ENCODE measurements around the gene COL20A1. TPM values are rescaled to one million over a fixed set of nuclear protein-coding genes. Genes with fewer than 3 reads are reported as not detected.

COL20A1 gene
- total RNA-seq (2021; ENCODE audit: unreplicated experiment) (0.23 TPM), Bru-seq, nascent RNA (percentile 17 among the genes with signal in this experiment), BruChase-seq, experiment 1, labeled RNA remaining after a 2-hour chase (percentile 19 among the genes with signal in this experiment), BruChase-seq, experiment 2, labeled RNA remaining after a 6-hour chase (percentile 23 among the genes with signal in this experiment)
- polyA plus RNA-seq (2012; ENCODE audit: insufficient read length), result not detected
- long read RNA-seq, result 0 reads

DNA sequence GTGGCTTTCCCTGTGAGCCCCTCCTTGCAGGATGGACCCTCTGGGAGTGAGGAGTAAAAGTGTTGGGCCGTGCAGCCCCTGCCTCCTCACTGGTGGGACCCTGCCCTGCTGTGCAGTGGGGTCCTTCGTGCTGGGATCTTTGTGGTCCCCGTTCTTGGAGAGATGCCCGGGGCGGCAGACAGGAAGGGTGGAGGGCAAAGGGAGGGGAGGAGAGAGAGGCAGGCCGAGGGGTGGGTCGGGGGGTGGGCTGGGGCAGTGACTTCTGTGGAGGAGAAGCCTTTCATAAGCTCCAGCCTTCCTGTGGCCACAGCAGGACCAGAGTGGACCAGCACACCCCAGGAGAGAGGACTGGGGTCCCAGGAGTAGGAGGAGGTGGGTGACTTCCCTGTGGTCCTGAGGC, at the start of gene COL20A1:
COL20A1 (plus strand) TSS at position 283 of the 400 bp plus-strand sequence. CDS start 1,922 bp downstream, outside the sequence.
- in situ Hi-C loops (cut with HindIII; ENCODE audit: low pct_unique_long_range_greater_than_20kb, low sequenced_read_pairs), result loop anchor here (25.0 kb wide), 1 partner anchor 94 kb away; no protein-coding TSS in a partner anchor
- no peaks in the 10 kb centered on the region for H3K27me3 ChIP-seq (ENCODE audit: control insufficient read depth, insufficient read depth, low read length)
- ChIA-PET POLR2A (no interaction called here), CTCF (no interaction called here)
- TF ChIP-seq SIN3A (IDR thresholded peaks at IDR 0.05; ENCODE audit: borderline replicate concordance, insufficient read depth, low read depth, low read length) (no peak), POLR2AphosphoS5 (IDR thresholded peaks at IDR 0.05; ENCODE audit: low read depth, low read length) (no peak)
- TF ChIP-seq, protein P1, sequence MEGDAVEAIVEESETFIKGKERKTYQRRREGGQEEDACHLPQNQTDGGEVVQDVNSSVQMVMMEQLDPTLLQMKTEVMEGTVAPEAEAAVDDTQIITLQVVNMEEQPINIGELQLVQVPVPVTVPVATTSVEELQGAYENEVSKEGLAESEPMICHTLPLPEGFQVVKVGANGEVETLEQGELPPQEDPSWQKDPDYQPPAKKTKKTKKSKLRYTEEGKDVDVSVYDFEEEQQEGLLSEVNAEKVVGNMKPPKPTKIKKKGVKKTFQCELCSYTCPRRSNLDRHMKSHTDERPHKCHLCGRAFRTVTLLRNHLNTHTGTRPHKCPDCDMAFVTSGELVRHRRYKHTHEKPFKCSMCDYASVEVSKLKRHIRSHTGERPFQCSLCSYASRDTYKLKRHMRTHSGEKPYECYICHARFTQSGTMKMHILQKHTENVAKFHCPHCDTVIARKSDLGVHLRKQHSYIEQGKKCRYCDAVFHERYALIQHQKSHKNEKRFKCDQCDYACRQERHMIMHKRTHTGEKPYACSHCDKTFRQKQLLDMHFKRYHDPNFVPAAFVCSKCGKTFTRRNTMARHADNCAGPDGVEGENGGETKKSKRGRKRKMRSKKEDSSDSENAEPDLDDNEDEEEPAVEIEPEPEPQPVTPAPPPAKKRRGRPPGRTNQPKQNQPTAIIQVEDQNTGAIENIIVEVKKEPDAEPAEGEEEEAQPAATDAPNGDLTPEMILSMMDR (IDR thresholded peaks at IDR 0.05), result no peak
- ATAC-seq, result no peak
- H3K4me1 ChIP-seq (ENCODE audit: control insufficient read depth, insufficient read depth, low read length), result peaks cover 13% of the 10 kb centered on the region
- no peaks in the 10 kb centered on the region for H3K36me3 ChIP-seq (ENCODE audit: control insufficient read depth, insufficient read depth, low read length)
- no peaks in the 10 kb centered on the region for H3K9me3 ChIP-seq (ENCODE audit: control insufficient read depth, insufficient read depth, low read depth, low read length)
- H3K27ac ChIP-seq (ENCODE audit: low read length), result no peak within 1 kb of the TSS
- no TSS peak for BruUV-seq (replicated peaks)
- DNase-seq (ENCODE audit: low read depth, low spot score), result no peak
- intact Hi-C loops (cut with micrococcal nuclease; ENCODE audit: unreplicated experiment), result loop anchor here (5.0 kb wide), 1 partner anchor 71 kb away; no protein-coding TSS in a partner anchor
- no peak within 1 kb of the TSS for H3K4me3 ChIP-seq (ENCODE audit: low read depth in 2 of 2, low read length in 2 of 2)

DNA sequence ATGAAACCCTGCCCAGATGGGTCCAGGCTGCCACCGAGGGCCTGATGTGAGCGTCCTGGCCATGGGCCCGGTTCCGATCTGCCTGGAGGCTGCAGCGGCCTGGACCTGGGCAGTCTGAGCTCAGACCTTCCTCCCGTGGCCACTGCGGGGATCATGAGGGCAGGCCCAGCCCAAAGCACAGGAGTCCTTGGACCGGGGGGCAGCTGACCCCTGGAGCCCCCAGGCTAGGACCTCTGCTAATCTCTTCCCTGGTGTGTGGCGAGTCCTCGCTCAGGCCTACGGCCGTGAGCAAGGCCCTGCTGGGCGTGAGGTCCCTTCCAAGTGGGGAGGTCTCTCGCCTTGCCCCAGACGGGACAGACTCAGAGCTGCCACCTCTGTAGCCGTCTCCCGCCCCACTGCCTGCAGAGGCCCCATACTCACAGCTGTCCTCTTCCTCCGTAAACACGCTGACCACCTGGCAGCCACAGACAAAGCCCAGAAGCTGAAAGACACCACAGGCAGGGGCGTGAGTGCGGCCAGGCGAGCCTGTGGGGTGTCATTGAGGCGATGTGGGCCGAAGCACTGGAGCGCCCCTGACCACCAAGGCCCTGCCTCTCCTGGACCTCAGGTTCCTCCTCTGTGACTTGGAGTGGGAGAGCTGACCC, 49.3 kb upstream of the COL20A1 start:
- Histone ChIP-seq H3K4me1 (ENCODE audit: control insufficient read depth, insufficient read depth, low read length) (peaks cover 13% of the 10 kb centered on the region), H3K27ac (ENCODE audit: low read length) (no peak overlapping the region), H3K27me3 (ENCODE audit: control insufficient read depth, insufficient read depth, low read length) (no peaks in the 10 kb centered on the region), H3K4me3 (ENCODE audit: low read depth in 2 of 2, low read length in 2 of 2) (no peak overlapping the region), H3K36me3 (ENCODE audit: control insufficient read depth, insufficient read depth, low read length) (no peaks in the 10 kb centered on the region), H3K9me3 (ENCODE audit: control insufficient read depth, insufficient read depth, low read depth, low read length) (no peaks in the 10 kb centered on the region)
- no TSS peak for BruUV-seq (replicated peaks)
- no peak for DNase-seq (ENCODE audit: low read depth, low spot score)
- ATAC-seq, result no peak
- TF ChIP-seq TCF7L2 (IDR thresholded peaks at IDR 0.05; ENCODE audit: low read depth, low read length) (no peak), SIN3A (IDR thresholded peaks at IDR 0.05; ENCODE audit: borderline replicate concordance, insufficient read depth, low read depth, low read length) (no peak), POLR2AphosphoS5 (IDR thresholded peaks at IDR 0.05; ENCODE audit: low read depth, low read length) (no peak)
- TF ChIP-seq, protein P2, sequence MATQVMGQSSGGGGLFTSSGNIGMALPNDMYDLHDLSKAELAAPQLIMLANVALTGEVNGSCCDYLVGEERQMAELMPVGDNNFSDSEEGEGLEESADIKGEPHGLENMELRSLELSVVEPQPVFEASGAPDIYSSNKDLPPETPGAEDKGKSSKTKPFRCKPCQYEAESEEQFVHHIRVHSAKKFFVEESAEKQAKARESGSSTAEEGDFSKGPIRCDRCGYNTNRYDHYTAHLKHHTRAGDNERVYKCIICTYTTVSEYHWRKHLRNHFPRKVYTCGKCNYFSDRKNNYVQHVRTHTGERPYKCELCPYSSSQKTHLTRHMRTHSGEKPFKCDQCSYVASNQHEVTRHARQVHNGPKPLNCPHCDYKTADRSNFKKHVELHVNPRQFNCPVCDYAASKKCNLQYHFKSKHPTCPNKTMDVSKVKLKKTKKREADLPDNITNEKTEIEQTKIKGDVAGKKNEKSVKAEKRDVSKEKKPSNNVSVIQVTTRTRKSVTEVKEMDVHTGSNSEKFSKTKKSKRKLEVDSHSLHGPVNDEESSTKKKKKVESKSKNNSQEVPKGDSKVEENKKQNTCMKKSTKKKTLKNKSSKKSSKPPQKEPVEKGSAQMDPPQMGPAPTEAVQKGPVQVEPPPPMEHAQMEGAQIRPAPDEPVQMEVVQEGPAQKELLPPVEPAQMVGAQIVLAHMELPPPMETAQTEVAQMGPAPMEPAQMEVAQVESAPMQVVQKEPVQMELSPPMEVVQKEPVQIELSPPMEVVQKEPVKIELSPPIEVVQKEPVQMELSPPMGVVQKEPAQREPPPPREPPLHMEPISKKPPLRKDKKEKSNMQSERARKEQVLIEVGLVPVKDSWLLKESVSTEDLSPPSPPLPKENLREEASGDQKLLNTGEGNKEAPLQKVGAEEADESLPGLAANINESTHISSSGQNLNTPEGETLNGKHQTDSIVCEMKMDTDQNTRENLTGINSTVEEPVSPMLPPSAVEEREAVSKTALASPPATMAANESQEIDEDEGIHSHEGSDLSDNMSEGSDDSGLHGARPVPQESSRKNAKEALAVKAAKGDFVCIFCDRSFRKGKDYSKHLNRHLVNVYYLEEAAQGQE (IDR thresholded peaks at IDR 0.05; ENCODE audit: insufficient read depth in 1 of 2, low read depth in 2 of 2, low read length in 1 of 2), result no peak
- TF ChIP-seq, protein P1 (IDR thresholded peaks at IDR 0.05), result no peak
- intact Hi-C loops (cut with micrococcal nuclease; ENCODE audit: unreplicated experiment), result no loop called here
- in situ Hi-C loops (cut with HindIII; ENCODE audit: low pct_unique_long_range_greater_than_20kb, low sequenced_read_pairs), result no loop called here
- CTCF ChIA-PET, result interaction anchor here (1.2 to 1.4 kb wide), 2 partner anchors 9 to 20 kb away, joined by 4 to 5 read pairs; no protein-coding TSS in a partner anchor
- POLR2A ChIA-PET, result no interaction called here
